GM12891 (cell line): ENCODE data around the gene GALR3.

ENCODE experiments used
- DNase-seq: peaks from one replicate; pipeline ENCODE4 v3.0.0; 2011; ENCODE audit warnings: low spot score; ENCODE audit not compliant: insufficient read length
- FAIRE-seq: peaks from 2 replicates; lab custom pipeline; 2011; peaks lifted over from hg19 to GRCh38; lab: Jason Lieb, UNC
- PAX5 ChIP-seq: IDR thresholded peaks from 2 replicates; pipeline ENCODE4 v1.6.1; 2011; ENCODE audit warnings: low read length, moderate library complexity, mild to moderate bottlenecking; ENCODE audit not compliant: insufficient read depth, severe bottlenecking
- POLR2A ChIP-seq: IDR thresholded peaks from 2 replicates; pipeline ENCODE4 v1.6.1; 2011; ENCODE audit warnings: low read depth, low read length, control low read depth
- POLR2AphosphoS5 ChIP-seq: IDR thresholded peaks from 2 replicates; pipeline ENCODE4 v1.6.1; 2011; ENCODE audit warnings: low read depth, low read length, control low read depth
- POU2F2 ChIP-seq: IDR thresholded peaks from 2 replicates; pipeline ENCODE4 v1.6.1; 2011; ENCODE audit warnings: low read depth, mild to moderate bottlenecking, control low read depth, low read length, moderate library complexity
- SPI1 ChIP-seq: IDR thresholded peaks from 2 replicates; pipeline ENCODE4 v1.6.1; 2011; ENCODE audit warnings: low read depth, low read length, control low read depth
- TAF1 ChIP-seq: IDR thresholded peaks from 2 replicates; pipeline ENCODE4 v1.6.1; 2011; ENCODE audit warnings: low read depth, low read length, control low read depth

GALR3 gene

DNA sequence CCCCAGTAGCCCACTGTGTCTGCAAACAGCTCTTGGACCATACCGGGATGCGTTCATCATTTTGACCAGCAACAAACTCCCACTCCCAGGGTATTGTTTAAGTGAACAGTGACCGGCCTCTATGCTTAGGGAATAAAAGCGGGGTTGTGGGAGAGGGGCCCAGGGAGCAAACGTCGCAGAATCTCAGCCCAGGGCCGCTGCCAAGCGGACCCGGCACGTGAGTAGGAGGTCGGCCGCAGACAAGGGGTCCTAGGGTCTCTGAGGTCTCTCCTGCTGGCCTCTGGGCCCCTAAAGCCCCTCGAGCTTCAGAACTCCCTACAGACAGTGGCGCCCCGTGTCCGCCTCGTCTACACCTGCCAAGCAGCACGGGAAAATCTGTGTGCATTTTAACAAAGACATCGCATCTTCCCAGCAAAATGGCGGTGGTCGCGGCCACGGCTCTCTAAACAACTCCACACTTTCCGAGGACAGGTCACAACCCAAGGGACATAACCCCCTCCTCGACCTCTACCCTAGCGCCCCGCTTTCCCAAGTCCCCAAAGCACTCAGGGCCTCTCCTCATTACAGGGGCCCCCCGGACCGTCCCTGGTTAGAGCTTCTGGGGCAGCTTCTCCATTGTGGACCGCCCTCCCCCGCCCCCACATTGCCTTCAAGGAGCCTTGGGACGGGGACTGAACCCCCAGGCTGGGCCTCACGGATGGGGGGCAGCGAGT, 19.4 kb upstream of the GALR3 start:
- TF ChIP-seq SPI1 = no peak
- TF ChIP-seq POLR2A = no peak
- TF ChIP-seq PAX5 = no peak
- TF ChIP-seq POLR2AphosphoS5 = no peak
- TF ChIP-seq POU2F2 = no peak
- TF ChIP-seq TAF1 = no peak
- DNase-seq = no peak
- FAIRE-seq = no peak

DNA sequence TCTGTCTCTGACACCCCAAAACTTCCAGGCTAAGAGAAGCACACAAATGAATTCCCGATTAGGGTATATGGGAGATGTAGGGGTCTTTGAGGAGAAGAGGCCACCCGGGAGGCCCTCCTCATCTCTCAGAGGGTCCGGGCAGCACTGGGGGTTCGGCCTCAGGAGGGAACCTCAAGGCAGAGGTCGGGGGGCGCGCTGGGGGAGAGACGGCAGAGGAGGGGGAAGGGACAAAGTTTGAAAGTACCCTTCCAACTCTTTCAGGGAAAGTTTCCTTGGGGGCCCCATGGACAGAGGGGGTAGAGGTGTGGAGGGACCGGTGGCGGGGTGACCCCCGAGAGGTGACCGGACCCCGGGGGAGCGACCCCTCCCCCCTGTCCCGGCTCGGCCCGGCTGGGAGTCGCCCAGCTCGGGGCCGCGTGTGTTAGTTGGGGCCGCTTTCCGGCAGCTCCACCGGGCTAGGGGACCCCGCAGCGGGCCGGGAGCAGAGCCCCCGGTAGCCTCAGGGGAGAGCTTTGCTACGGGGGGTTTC, 18.8 kb upstream of the GALR3 start:
- FAIRE-seq (no peak), DNase-seq (no peak)
- TF ChIP-seq SPI1 (no peak), POU2F2 (no peak), POLR2AphosphoS5 (no peak), POLR2A (no peak), TAF1 (no peak), PAX5 (no peak)

DNA sequence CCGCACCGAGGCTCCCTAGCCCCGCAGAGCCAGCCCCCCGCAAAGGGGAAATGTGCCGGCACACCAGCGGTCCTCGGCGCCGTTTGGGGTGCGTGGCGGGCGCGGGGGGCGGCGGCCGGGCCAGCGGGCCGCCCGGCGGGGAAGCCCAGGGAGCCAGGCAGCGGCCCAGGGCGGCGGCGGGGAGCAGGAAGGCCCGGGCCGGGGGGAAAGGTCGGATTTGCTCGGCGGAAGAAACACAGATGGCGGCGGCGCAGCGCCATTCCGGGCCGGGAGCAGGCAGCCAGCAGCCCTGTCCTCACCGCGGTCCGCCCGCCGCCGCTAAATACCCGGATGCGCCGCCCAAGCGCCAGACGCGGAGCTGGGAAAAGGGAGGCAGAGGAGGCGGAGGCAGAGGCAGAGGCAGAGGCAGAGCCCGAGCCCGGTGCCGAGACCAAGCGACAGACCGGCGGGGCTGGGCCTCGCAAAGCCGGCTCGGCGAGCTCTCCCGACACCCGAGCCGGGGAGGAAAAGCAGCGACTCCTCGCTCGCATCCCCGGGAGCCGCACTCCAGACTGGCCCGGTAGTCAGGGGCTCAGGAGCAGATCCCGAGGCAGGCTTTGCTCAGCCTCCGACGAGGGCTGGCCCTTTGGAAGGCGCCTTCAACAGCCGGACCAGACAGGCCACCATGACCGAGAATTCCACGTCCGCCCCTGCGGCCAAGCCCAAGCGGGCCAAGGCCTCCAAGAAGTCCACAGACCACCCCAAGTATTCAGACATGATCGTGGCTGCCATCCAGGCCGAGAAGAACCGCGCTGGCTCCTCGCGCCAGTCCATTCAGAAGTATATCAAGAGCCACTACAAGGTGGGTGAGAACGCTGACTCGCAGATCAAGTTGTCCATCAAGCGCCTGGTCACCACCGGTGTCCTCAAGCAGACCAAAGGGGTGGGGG, 18.0 kb upstream of the GALR3 start:
- FAIRE-seq (peak; percentile 62), DNase-seq (peak; percentile 61)
- TF ChIP-seq SPI1 (no peak), TAF1 (peak; percentile 29; the same call in 1 of the 2 replicates)

DNA sequence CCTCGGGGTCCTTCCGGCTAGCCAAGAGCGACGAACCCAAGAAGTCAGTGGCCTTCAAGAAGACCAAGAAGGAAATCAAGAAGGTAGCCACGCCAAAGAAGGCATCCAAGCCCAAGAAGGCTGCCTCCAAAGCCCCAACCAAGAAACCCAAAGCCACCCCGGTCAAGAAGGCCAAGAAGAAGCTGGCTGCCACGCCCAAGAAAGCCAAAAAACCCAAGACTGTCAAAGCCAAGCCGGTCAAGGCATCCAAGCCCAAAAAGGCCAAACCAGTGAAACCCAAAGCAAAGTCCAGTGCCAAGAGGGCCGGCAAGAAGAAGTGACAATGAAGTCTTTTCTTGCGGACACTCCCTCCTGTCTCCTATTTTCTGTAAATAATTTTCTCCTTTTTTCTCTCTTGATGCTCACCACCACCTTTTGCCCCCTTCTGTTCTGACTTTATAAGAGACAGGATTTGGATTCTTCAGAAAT, 17.3 kb upstream of the GALR3 start:
- TF ChIP-seq POLR2A = no peak
- TF ChIP-seq TAF1 = no peak
- no peak for TF ChIP-seq POLR2AphosphoS5
- no peak for TF ChIP-seq POU2F2
- no peak for TF ChIP-seq PAX5
- TF ChIP-seq SPI1 = no peak
- no peak for DNase-seq
- no peak for FAIRE-seq

DNA sequence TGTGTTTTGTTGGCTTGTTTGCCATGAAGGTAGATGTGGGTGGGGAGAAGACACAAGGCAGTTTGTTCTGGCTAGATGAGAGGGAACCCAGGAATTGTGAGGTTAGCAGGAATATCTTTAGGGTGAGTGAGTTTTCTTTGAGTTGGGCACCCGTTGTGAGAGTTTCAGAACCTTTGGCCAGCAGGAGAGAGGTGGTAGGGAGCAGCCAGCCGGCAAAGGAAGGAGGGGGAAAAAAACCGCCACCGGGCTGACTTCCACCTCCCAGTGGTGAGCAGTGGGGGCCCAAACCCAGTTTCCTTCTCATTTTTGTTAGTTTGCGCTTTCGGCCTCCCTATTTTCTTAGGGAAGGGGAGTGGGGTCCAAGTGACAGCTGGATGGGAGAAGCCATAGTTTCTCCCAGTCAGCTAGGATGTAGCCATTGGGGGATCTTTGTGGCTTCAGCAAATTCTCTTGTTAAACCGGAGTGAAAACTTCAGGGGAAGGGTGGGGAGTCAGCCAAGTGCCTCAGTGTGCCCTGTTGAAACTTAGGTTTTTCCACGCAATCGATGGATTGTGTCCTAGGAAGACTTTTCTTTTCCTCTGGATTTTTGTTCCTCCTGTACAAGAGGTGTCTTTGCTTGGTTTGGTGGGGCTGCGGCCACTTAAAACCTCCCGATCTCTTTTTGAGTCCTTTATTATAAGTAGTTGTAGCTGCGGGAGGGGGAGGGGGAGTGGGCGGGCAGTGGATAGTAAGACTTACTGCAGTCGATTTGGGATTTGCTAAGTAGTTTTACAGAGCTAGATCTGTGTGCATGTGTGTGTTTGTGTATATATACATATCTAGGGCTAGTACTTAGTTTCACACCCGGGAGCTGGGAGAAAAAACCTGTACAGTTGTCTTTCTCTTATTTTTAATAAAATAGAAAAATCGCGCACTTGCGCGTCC, 16.5 kb upstream of the GALR3 start:
- FAIRE-seq (peak; percentile 60), DNase-seq (no peak)

DNA sequence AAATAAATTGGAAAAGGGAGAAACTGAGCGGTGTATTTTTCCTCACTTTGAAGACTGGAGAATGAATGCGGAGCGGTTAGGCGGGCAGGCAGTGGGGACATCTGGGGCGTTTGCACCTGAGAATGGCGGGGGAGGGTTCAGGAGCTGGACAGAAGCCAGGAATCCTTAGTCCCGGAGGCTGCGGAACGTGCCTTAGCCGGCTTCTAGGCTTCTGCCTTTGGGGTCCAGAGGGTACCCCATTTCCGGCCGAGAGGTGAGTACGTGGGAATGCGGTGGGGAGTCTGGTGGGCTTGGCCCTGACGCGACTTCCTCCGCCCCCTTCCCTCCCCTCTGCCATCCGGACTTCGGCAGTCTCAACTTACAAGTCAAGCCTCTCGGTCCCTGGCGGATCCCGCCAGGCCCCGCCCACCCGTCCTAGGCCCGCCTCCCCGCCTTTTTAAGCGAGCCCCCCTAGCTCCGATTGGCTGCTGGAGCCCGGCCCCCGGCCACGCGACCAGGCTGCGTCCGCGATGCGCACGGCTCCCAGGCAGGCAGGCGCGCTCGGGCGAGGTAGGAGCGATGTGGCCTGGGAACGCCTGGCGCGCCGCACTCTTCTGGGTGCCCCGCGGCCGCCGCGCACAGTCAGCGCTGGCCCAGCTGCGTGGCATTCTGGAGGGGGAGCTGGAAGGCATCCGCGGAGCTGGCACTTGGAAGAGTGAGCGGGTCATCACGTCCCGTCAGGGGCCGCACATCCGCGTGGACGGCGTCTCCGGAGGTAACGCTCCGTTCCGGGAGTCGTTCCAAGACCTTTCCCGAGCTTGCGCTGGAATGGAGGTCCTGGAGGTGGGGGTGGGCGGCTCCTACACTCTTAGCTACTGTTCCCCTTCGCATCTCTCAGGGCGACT, 15.5 kb upstream of the GALR3 start, which contains the start of gene GCAT:
TSS of gene GCAT (plus strand) at position 525 of the 884 bp plus-strand sequence. CDS start at position 559, 34 bp downstream.
- FAIRE-seq (peak; percentile 96), DNase-seq (peak; percentile 99)
- no peak for TF ChIP-seq POLR2AphosphoS5
- no peak for TF ChIP-seq SPI1
- TF ChIP-seq PAX5 = no peak
- no peak for TF ChIP-seq POLR2A
- no peak for TF ChIP-seq TAF1
- TF ChIP-seq POU2F2 = no peak

More for the DNA sequence above, 16.5 kb upstream of the GALR3 start:
- TF ChIP-seq PAX5 (no peak), SPI1 (no peak), POLR2AphosphoS5 (no peak), POU2F2 (no peak), POLR2A (no peak), TAF1 (no peak)

DNA sequence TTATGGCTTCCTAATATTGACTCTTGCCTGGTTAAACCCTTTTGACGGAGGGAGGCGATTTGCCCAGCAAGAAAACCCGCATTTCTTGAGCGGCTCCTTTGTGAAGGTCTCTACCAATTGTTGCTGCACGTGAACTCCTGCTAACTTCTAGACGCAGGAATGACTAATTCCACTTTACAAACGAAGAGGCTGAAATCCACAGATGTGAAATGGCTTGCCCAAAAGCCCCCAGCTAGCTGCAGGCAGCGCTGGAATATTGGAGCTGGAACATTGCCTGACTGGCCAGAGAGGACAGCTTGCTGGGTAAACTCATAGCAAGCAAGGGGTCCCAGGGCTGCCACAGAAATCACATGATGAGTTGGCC, 14.9 kb upstream of the GALR3 start:
- TF ChIP-seq PAX5 (no peak), POU2F2 (no peak), POLR2A (no peak)
- FAIRE-seq = no peak
- no peak for DNase-seq

DNA sequence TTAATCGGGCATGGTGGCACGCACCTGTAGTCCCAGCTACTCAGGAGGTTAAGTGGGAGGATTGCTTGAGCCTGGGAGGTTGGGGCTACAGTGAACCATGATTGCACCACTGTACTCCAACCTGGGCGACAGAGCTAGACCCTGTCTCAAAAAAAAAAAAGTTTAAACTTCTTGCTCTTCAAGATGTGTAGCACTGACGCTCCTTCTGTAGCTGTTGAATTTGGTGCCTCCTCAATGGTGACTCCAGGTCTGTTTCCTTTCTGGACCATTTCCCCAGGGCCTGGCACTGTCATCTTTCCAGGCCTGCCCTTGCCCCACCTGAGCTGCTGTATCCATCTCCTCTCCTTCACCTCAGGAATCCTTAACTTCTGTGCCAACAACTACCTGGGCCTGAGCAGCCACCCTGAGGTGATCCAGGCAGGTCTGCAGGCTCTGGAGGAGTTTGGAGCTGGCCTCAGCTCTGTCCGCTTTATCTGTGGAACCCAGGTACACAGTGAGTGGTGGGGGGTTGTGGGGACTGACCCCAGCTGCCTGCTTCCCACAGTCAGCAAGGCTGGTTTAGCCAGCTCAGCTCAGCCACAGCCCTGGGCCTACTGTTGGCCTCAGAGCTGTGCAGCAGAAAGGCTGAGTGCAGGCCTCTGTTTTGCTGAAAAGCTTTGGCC, 13.4 kb upstream of the GALR3 start:
- no peak for TF ChIP-seq POLR2A
- no peak for TF ChIP-seq SPI1
- TF ChIP-seq TAF1 = no peak
- no peak for TF ChIP-seq POU2F2
- no peak for TF ChIP-seq POLR2AphosphoS5
- TF ChIP-seq PAX5 = no peak
- no peak for DNase-seq
- no peak for FAIRE-seq

DNA sequence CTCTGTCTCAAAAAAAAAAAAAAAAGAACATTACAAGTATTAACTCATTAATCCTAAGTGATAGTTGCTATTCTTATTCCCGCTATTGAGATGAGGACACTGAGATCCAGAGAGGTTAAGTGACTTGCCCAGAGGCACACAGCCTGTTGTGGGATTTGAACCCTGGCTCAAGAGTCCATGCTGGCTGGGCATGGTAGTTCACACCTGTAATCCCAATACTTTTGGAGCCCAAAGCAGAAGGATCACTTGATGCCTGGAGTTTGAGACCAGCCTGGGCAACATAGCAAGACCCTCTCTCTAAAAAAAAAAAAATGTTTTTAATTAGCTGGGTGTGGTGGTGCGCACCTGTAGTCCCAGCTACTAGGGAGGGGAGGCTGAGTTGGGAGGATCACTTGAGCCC, 11.3 kb upstream of the GALR3 start:
- FAIRE-seq = no peak
- DNase-seq = no peak
- TF ChIP-seq TAF1 (no peak), SPI1 (no peak), POU2F2 (no peak)
